ENCODE measurements around the gene ACSF3.

ACSF3 gene

DNA sequence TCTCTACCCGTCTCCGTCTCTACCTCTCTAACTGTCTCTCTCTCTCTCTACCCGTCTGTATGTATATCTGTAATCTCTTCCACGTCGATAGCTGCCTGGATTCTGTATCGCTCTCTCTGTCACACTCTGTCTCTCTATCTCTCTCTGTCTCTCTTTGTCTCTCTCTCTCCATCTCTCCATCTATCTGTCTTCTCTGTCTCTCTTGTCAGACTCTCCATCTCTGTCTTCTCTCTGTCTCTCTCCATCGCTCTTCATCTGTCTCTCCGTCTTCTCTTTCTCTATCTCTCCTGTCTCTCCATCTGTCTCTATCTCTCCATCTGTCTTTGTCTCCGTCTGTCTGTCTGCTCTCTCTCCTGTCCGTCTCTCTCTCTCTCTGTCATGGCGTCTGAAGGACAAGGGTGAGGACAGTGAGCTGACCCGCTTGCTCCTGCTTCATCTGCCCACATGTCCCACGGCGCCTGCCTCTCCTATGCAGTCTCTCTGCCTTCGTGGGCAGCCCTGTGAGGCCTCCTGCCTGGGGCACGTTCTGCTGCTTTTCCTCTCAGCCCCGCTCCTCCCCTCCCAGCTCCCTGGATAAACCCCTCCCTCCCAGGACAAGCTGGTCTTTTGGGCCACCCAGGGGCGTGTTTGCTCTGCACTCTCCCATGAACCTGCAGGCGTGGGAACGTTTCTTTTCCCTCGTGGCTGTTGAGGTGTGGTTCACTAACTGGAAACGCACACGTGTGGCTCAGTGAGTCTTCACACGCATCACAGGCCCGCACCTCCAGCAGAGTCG lies 18.9 kb downstream of the ACSF3 start:
- no peak for DNase-seq (ENCODE audit: low spot score)

DNA sequence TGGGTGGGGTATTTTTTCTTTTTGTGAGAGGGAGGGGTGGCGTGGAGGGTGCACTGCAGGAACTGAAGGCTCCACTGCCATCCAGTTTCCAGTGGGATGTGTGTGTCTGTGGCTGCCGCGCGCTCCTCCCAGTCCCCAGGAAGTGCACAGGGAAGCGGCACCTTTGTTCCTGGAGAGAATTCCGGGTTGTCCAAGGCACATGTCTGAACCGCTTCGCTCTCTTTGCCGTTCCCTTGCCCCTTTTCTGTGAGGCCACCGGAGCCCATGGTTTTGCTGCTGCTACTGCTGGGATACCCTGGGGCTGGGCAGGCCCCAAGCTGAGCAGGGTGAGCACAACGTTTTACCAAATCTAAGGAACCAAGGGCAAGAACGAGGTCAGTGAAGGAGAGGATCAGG lies 19.5 kb downstream of the ACSF3 start:
- DNase-seq (ENCODE audit: low spot score), result no peak

DNA sequence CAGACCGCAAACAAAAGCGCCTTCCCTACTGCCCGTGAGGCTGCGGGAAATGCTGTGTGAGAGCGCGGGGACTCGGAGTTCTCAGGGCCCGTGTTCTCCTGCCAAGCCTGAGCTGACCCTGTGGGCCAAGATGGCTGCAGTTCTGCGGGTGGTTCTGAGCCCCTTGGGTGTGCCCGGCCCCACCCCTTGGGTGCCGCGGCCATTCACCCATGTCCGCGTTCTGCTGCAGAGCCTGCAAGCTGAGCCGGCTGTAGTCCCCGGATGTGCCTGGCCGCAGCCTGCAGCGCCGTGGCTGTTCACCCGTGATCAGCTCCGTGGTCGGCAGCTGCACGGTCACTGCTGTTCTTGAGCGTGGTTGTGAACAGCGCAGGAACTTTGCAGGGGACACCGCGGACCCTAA lies 20.0 kb downstream of the ACSF3 start:
- no peak for DNase-seq (ENCODE audit: low spot score)

DNA sequence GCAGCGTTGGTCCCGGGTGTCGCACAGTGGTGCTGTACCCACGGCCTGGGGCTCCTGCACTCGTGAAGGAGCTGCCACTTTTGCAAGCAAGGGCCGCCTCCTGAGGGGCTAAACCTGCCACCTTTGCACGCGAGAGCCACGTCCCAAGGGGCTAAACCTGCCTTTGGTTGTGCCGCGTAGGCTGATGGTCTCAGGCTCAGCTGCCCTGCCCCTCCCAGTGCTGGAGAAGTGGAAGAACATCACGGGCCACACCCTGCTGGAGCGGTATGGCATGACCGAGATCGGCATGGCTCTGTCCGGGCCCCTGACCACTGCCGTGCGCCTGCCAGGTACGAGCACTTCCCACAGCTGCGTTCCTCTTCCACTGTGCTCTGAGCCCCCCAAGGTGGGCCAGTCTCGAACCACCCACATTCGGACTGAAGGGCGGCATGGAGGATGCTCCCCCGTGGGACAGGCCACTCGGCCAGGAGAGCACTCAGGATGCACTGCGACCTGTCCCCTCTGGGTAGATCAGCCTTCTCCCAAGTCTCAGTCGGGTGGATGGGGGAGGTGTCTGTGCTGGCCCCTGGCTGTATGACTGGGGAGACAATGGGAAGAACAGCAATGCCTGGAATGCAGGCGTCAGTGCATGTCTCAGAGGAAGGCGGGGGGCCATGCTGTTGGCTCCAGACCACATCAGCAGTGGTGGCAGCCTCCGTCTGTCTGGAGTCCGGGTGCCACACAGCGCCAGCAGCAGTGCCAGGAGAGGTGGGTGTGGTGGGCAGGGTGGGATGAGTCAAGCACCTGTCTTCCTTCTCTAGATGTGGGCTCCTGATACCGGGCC lies 20.7 kb downstream of the ACSF3 start:
- DNase-seq (ENCODE audit: low spot score), result no peak

DNA sequence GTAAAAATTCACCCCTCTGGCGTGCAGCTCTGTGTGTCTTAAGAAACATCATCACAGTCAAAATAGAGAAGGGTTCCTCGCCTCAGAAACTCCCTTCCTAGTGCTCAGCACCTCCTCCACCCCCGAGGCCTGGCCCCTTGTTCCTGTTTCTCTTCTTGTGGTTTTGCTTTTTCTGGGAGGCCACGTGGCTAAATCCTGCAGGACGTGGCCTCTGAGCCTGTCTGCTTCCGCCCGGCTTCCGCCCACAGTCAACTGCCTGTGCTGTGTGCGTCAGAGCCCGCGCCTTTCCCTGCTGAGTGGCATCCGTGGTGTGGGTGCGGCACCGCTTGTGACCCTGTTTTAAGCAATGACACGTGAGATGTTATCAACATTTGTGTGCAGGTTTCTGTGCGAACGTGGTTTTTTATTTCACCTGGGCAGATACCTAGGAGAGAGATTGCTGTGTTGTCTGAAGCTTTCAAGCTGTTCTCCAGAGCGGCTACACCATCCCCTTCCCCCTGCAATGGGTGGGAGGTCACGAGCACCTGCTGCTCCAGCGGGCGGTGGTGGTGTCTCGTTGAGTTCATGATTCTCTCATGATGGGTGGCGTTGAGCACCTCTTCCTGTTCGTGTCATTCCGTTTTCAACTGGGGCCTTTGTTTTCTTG lies 21.7 kb downstream of the ACSF3 start:
- DNase-seq (ENCODE audit: low spot score), result no peak

DNA sequence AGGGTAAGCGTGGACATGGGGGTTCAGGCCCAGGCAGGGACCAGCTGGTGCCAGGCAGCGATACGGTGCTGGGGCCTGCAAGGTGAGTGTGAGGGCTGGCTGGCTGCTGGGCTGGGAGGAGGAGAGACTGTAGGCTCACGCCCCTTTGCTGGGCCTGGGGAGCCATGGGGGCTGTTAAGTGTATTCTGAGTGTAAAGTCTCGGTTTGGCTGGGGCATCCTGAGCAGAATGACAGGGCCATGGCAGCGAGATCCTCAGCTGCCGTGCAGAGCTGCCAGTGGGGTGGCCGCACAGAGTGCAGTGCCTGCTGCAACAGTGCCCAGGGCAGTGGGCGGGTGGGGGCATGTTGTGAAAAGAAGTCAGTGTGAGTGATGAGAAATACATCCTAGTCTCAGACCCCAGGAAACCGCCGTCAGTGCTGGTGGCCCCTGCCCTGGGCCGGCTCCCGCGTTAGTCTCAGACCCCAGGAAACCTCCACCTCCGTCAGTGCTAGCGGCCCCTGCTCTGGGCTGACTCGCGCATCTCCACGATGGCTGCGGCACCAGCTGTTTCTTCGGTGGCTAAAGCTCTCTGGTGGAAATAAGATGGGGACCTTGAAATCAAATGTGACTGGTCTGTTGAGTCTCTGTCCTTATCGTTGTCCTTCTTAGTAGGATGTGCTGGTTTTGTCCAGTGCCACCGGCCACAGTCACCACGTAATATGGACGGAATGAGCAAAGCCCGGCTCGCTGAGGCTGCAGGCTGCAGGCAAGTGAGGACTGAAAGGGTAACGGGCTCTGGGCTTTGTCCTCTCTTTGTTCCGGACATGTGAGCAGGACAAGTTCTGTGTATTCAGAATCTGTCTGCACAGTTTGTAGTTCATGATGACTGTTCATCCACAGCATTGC lies 22.9 kb downstream of the ACSF3 start:
- no peak for DNase-seq (ENCODE audit: low spot score)

DNA sequence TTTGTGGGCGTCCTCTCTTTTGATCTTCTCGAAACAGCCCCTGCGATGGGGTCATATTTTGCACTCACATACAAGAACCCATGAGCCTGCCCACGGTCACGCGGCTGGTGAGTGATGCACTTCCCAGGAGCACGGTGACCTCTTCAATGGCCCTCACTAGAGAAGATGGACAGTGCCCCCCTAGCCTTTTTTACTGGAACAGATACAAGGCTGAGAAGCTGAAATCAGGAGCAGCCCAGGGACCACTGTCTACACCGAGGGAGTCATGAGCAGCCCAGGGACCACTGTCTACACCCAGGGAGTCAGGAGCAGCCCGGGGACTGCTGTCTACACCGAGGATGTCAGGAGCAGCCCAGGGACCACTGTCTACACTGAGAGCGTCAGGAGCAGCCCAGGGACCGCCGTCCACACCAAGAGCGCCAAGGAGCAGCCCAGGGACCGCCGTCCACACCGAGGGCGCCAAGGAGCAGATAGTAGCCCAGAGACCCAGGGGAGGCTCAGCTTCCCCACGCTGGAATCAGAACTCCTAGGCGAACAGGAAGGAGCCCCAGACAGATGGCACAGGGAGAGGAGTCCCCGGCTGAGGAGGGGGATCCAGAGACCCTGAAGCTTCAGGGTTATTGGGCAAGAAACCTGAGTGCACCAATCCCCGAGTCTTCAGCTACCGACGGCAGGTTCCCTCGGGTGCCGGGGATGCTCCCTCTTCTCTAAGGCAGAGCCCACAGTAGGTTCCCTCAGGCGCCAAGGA lies 23.7 kb downstream of the ACSF3 start:
- DNase-seq (ENCODE audit: low spot score), result no peak

DNA sequence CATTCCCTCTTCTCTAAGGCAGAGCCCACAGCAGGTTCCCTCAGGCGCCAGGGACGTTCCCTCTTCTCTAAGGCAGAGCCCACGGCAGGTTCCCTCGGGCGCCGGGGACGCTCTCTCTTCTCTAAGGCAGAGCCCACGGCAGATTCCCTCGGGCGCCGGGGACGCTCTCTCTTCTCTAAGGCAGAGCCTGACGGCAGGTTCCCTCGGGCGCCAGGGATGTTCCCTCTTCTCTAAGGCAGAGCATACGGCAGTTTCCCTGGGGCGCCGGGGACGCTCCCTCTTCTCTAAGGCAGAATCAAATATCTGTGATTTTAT lies 24.3 kb downstream of the ACSF3 start:
- no peak for DNase-seq (ENCODE audit: low spot score)

DNA sequence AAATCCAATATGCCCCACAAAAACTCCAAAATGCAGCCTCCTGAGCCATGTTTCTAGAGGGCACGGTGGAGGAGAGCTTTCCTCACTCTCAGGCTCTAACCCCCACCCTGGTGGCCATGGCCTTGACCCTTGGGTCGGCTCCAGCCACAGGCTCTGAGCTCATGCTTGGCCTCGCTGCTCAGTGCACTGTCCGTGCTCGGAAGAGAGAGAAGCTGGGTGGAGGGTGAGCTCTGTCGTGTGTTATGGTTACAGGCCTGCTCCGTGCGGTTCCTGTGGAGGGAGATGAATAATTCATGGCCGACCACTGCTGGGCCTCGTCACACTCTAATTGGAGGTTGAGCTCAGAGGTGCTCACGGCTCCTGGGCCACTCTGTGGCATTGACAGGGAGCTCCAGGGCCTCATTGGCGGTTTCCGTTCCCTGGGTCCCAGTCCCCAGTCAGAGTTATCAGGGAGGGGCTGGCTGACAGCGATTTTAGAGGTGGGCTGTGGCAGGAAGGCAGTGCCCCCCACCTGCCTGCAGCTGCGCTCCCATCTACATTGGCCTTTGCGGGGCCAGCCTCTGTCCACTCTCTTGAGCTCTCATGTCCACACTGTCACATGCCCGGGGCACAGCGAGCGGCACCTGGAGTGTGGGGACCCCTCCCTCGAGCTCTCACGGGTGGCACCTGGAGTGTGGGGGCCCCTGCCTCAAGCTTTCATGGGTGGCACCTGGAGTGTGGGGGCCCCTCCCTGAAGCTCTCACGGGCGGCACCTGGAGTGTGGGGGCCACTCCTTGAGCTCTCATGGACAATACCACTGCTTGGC lies 24.9 kb downstream of the ACSF3 start:
- no peak for DNase-seq (ENCODE audit: low spot score)

DNA sequence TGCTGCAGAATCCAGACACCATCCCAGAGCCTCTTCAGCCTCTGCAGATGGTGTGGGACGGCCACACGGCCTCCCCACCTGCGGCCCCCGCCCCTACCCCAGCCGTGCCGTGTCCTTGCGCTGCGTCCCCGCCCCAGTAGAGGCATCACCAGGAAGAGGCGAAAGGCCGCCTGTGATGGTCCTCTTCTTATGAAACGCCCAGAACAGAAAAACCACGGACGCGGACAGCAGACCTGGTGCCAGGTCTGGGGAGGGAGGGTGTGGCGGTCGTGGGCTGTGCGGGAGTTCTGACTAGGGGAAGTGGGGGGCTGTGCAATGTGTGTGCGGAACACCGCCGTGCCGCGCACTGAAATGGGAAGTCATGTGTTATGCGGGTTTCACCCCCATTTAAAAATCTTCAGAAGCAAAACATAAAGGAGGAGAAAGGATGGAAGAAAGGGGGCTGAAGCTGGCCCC lies 25.5 kb downstream of the ACSF3 start:
- no peak for DNase-seq (ENCODE audit: low spot score)

DNA sequence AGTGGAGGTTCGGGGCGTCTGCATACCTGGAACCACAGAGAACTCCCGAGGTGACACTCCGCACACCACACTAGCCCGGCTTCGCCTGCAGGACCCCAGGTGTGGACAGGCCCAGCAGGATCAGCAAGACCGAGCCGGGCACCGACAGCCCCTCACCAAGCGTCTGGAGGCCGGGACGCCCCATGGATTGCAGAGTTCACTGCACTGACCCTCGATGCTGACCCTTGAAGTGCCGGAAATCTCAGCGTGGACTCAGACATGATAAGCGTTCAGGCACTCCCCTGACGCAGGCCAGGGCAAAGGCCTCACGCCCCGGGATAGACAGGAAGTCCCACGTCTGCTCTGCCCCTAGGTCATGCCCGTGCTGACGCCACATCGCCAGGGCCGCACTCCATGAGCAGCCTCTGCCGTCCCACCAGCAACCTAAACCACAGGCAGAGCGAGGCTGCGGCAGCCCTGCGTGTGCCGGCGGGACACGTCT lies 26.0 kb downstream of the ACSF3 start:
- DNase-seq (ENCODE audit: low spot score), result no peak

DNA sequence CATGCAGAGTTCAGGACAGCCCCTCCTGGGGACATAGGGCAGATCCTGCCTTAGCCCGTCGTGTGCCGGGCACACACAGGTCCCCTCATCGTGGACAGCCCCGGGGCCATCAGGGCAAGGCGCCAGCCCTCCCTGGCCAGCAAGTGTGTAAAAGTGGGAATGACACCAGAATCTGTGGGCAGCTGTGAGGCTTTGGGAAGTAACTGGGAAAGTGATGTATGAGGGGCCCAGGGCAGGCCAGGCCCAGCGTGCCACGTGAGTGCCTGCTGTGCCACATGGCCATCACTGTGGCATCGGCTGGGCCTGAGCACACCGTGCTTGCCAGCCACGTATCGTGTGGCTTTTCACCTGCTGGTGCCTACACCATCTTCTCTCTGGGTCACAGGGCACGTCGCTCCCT lies 26.6 kb downstream of the ACSF3 start:
- DNase-seq (ENCODE audit: low spot score), result no peak

DNA sequence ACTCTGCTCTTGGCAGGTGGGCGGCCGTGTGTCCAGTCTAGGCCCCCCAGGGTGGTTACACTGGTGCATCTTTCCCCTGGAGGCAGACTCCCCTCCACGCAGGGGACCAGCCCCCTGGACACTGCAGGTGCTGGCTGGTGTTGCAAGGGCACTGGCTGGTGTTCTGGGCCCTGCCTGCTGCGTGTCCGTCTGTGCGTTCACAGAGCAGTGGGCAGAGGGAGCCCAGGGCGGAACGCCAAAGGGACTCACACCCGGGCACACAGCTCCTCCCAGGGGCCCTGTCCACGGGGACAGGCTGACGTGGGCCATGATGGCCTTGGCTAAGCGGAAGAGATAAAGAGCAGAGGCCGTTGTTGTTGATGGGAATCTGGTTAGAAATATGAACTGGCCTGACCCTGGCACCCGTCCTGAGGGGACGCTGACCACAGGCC lies 27.3 kb downstream of the ACSF3 start:
- no peak for DNase-seq (ENCODE audit: low spot score)

DNA sequence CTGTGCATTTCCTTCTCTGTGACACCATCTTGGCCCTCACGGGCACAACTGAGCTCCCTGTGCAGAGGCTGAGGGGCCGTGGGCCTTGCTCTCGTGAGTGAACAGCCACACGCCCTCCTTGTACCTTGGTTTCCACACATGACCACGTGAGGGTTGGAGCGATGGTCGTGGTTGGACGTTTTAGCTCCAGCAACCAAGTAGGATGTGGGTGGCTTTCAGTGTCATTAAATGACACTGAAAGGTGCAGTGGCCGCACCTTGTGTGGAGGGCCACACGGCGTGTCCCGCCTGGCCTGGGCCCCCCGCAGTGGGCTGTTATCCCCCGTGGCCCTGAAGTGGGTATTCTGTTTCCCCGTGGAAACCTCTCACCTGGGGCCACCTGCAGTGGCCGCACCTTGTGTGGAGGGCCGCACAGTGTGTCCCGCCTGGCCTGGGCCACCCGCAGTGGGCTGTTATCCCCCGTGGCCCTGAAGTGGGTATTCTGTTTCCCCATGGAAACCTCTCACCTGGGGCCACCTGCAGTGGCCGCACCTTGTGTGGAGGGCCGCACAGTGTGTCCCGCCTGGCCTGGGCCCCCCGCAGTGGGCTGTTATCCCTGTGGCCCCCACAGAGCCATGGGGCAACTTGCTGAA lies 28.2 kb downstream of the ACSF3 start:
- DNase-seq (ENCODE audit: low spot score), result no peak

DNA sequence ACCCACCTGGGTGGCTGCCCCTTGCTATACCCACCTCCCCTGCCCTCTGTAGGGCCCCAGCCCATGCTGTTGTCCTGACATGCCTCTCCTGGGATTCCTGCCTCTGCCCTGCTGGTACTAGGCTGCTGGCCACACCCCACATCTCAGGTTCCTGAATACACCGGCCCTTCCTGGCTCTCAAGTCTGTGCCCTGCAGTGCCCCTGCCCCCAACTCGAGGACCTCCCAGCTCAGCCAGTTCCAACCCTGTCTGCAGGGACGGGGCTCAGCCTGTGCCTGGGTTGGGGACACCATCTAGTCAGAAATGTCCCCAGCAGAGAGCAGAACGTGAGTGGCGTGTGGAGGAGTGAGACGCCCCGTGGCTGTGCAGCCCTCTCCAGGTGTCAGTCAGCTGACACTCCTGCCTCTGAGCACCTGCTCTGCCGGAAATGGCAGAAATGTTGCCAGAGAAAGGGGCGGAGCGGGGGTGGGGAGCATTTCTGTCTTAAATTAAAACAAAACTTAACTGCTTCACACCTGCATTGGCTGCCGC lies 28.7 kb downstream of the ACSF3 start:
- DNase-seq (ENCODE audit: low spot score), result no peak

DNA sequence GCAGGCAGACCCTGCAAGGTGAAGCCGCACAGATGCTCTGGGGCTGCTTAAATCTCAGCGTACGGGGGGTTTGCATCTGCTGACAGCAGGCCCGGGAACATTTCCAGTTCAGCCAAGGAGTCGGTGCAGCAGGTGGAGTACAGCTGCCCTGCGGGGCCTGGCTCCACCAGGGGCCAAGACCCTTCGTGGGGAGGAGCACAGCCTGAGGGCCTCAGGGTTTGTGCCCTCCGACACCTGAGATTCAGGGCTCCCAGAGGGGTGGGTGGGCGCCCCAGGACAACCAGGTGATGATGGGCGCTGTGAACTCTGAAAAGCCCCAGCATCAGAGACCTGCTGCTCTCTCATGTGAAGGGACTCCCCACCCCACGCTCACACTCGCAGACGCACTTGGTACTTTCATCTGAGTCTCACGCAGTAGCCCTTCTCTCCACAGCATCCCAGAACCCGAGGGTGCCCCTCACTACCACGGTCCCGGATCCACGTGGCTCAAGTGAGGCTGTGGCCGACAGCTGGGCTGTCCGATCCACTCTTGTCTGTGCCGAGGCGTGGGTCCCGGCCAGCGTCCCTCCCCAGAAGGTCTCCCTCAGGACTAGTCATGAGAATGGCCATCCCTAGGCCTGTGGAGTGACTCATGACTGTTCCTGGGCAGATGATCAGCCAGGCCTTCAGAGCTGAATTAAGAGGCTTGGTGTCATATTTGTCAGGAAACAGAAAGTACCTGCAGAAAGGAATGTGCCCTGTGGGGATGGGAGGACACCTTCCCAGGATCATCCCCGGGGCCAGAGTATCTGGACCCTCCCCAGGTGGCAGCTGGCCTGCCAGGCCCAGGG lies 29.6 kb downstream of the ACSF3 start:
- no peak for DNase-seq (ENCODE audit: low spot score)

DNA sequence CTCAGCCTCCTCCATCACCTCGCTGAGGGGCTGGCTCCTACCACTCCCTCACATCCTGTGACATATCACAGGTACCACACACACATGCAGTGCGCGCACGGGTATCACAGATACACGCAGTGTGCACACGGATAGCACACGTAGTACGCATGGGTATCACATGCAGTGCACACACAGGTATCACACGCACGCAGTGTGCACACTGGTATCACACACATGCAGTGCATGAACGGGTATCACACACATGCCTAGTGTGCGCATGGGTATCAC lies 30.1 kb downstream of the ACSF3 start:
- no peak for DNase-seq (ENCODE audit: low spot score)

DNA sequence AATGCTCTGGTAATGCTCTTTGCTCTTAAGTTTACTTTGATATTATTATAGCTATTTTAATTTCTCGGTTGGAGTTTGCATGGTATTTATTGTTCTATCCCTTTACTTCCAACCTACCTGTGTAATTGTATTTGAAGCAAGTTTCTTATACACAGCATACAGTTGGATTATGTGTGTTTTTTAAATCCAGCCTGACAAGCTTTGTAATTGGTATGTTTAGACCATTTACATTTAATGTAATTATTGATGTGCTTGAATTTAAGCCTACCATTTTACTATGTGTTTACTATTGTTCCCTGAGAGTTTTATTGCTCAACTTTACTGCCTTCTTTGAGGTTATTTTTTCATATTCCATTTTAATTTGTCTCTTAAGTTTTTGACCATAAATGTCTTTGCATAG lies 35.7 kb downstream of the ACSF3 start:
- DNase-seq (ENCODE audit: low spot score), result no peak

DNA sequence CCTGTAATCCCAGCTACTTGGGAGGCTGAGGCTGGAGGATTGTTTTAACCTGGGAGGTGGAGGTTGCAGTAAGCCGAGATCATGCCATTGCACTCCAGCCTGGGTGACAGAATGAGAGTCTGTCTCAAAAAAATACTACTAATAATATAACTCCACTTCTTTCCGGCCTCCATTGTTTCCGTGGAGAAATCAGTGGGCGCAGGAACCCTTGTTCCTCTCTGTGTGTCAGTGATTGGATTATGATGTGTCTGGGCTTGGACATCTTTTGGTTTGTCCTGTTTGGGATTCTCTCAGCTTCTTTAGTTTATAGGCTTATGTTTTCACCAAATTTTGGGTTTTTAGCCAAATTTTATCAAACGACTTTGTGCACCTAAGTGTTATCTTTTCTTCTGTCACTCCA lies 36.8 kb downstream of the ACSF3 start:
- no peak for DNase-seq (ENCODE audit: low spot score)

Measured in SK-N-DZ (cell line).